PC-3 (cell line): ENCODE measurements around the gene ZNF343. TPM values are rescaled to one million over a fixed set of nuclear protein-coding genes. Genes with fewer than 3 reads are reported as not detected.

Experiments
- ATAC-seq: fragments of 200-7000 bp; cut with Tn5 transposase; 2 replicates; pipeline ENCODE4 v1.9.1; 2020; ENCODE audit warnings: mild to moderate bottlenecking, moderate library complexity
- BruUV-seq: library from RNA; stranded (reverse); fragments of 400-500 nt; replicated peaks from 2 replicates; lab custom pipeline; 2021; lab: Mats Ljungman, UMichigan
- CTCF ChIA-PET: fragments of 300-600 bp; sonication (Branson Sonifier 250); formaldehyde crosslinking; loops from one replicate; lab custom pipeline; 2022; ENCODE audit warnings: antibody characterized with exemption; lab: Charles Lee
- POLR2A ChIA-PET: fragments of 300-600 bp; sonication (Branson Sonifier 250); formaldehyde crosslinking; loops from one replicate; lab custom pipeline; 2022; ENCODE audit warnings: antibody characterized with exemption; ENCODE audit not compliant: unreplicated experiment; lab: Charles Lee
- DNase-seq: peaks from one replicate; pipeline ENCODE4 v3.0.0-alpha.2; 2015
- H2AFZ ChIP-seq: fragments of 300-600 bp; sonication (generic); 2 replicates; pipeline ENCODE4 v1.6.0; 2016; ENCODE audit warnings: antibody characterized with exemption, low read length
- H3F3A ChIP-seq: fragments of 300-600 bp; sonication (generic); one replicate; pipeline ENCODE4 v1.6.0; 2017; ENCODE audit warnings: antibody characterized with exemption, low read length, control low read depth, mild to moderate bottlenecking; ENCODE audit not compliant: unreplicated experiment
- H3K27ac ChIP-seq: fragments of 300-600 bp; sonication (generic); 2 replicates; pipeline ENCODE4 v1.5.1; 2016; ENCODE audit warnings: mild to moderate bottlenecking, low read length
- H3K27me3 ChIP-seq: fragments of 300-600 bp; sonication (generic); 2 replicates; pipeline ENCODE4 v1.6.1; 2016; ENCODE audit warnings: low read length, mixed read lengths
- H3K36me3 ChIP-seq: fragments of 300-600 bp; sonication (generic); 2 replicates; pipeline ENCODE4 v1.6.1; 2016; ENCODE audit warnings: low read depth, mixed run types, low read length, mixed read lengths
- H3K4me1 ChIP-seq: fragments of 300-600 bp; sonication (generic); 2 replicates; pipeline ENCODE4 v1.5.1; 2016; ENCODE audit warnings: low read length; ENCODE audit not compliant: insufficient read depth
- H3K4me2 ChIP-seq: fragments of 300-600 bp; sonication (generic); 2 replicates; pipeline ENCODE4 v1.6.0; 2016; ENCODE audit warnings: low read length
- H3K4me3 ChIP-seq: fragments of 300-600 bp; sonication (generic); 2 replicates; pipeline ENCODE4 v1.5.1; 2016; ENCODE audit warnings: mild to moderate bottlenecking, low read length, mixed read lengths
- H3K79me2 ChIP-seq: fragments of 300-600 bp; sonication (generic); 2 replicates; pipeline ENCODE4 v1.6.1; 2017; ENCODE audit warnings: low read length, mixed read lengths
- H3K9ac ChIP-seq: fragments of 300-600 bp; sonication (generic); 2 replicates; pipeline ENCODE4 v1.6.0; 2016; ENCODE audit warnings: mild to moderate bottlenecking, low read length
- H3K9me2 ChIP-seq: fragments of 300-600 bp; sonication (generic); replicated peaks from 2 replicates; pipeline ENCODE4 v1.6.1; 2016; ENCODE audit warnings: mixed run types, low read length, mixed read lengths
- H3K9me3 ChIP-seq: fragments of 300-600 bp; sonication (generic); 2 replicates; pipeline ENCODE4 v1.6.1; 2016; ENCODE audit warnings: low read length, mixed read lengths
- H4K20me1 ChIP-seq: fragments of 300-600 bp; sonication (generic); 2 replicates; pipeline ENCODE4 v1.6.1; 2016; ENCODE audit warnings: low read length, mixed read lengths
- CTCF ChIP-seq: fragments of 300-600 bp; sonication (generic); conservative IDR thresholded peaks from 2 replicates; pipeline ENCODE4 v1.5.1; 2017; ENCODE audit warnings: antibody characterized with exemption, low read depth, mild to moderate bottlenecking, low read length
- EZH2 ChIP-seq: fragments of 300-600 bp; sonication (generic); IDR thresholded peaks from one replicate; pipeline ENCODE4 v1.6.1; 2017; ENCODE audit warnings: antibody characterized with exemption, mild to moderate bottlenecking, low read length; ENCODE audit not compliant: unreplicated experiment
- EZH2phosphoT487 ChIP-seq: fragments of 300-600 bp; sonication (generic); IDR thresholded peaks from 2 replicates; pipeline ENCODE4 v1.6.1; 2018; ENCODE audit warnings: mild to moderate bottlenecking, antibody characterized with exemption, low read length, borderline replicate concordance
- intact Hi-C: fragments of 100-400 bp; cut with micrococcal nuclease; formaldehyde crosslinking; loops from 2 replicates; pipeline ENCODE4 v1.9.0; 2023
- total RNA-seq: library from RNA; depleted of rRNA; stranded (reverse); fragments of >200 nt; gene quantifications from 2 replicates; pipeline ENCODE4 v1.2.3, GENCODE V29; 2014

Gene ZNF343
- total RNA-seq, 1 experiment from 2014 or later = 7.7 TPM

GRCh38 chr20:2521369-2522305 lies 12.9 kb upstream of the ZNF343 start:
- H4K20me1 ChIP-seq = no peaks in the 10 kb centered on the region
- DNase-seq = peak; percentile 63
- H3K27me3 ChIP-seq = no peaks in the 10 kb centered on the region
- peak; percentile 95 for TF ChIP-seq CTCF
- TF ChIP-seq EZH2 = no peak
- TF ChIP-seq EZH2phosphoT487 = no peak
- no peaks in the 10 kb centered on the region for H3K9me2 ChIP-seq
- intact Hi-C loops = loop anchor here (5.0 kb wide), 1 partner anchor 126 kb away; no protein-coding TSS in a partner anchor
- H3K4me2 ChIP-seq = no peak overlapping the region
- BruUV-seq = no TSS peak
- CTCF ChIA-PET = interaction anchor here (0.6 to 1.0 kb wide), 6 partner anchors 9 to 125 kb away, joined by 3 to 4 read pairs (median 3); partner anchors contain the start of genes SNRPB and ZNF343
- POLR2A ChIA-PET = no interaction called here
- no peaks in the 10 kb centered on the region for H3K36me3 ChIP-seq
- H3K27ac ChIP-seq = no peak overlapping the region
- H3K4me1 ChIP-seq = no peaks in the 10 kb centered on the region
- H3K4me3 ChIP-seq = no peak overlapping the region
- H3K9me3 ChIP-seq = no peaks in the 10 kb centered on the region
- peak overlapping the region; percentile 40; the same call in 1 of the 2 replicates for H2AFZ ChIP-seq
- H3K79me2 ChIP-seq = no peaks in the 10 kb centered on the region
- no peak overlapping the region for H3K9ac ChIP-seq
- H3F3A ChIP-seq = no peaks in the 10 kb centered on the region
- no peak for ATAC-seq

- CTCF ChIA-PET = interaction anchor here (1.0 kb wide), 1 partner anchor 51 kb away, joined by 3 read pairs; no protein-coding TSS in a partner anchor
- no TSS peak for BruUV-seq
- H3K4me2 ChIP-seq = no peak overlapping the region
- no peaks in the 10 kb centered on the region for H3K9me3 ChIP-seq
- no peaks in the 10 kb centered on the region for H3F3A ChIP-seq
- no peak overlapping the region for H3K9ac ChIP-seq
- intact Hi-C loops = loop anchor here (5.0 kb wide), 1 partner anchor 127 kb away; no protein-coding TSS in a partner anchor
- TF ChIP-seq CTCF = no peak
- TF ChIP-seq EZH2 = no peak
- TF ChIP-seq EZH2phosphoT487 = no peak
- POLR2A ChIA-PET = no interaction called here
- H3K27me3 ChIP-seq = no peaks in the 10 kb centered on the region
- no peaks in the 10 kb centered on the region for H3K4me1 ChIP-seq
- ATAC-seq (no peak), DNase-seq (no peak)
- H4K20me1 ChIP-seq = no peaks in the 10 kb centered on the region
- H3K4me3 ChIP-seq = no peak overlapping the region
- no peaks in the 10 kb centered on the region for H3K79me2 ChIP-seq
- no peaks in the 10 kb centered on the region for H3K36me3 ChIP-seq
- H2AFZ ChIP-seq = no peak overlapping the region
- H3K9me2 ChIP-seq = no peaks in the 10 kb centered on the region
- H3K27ac ChIP-seq = no peak overlapping the region
Observed at GRCh38 chr20:2520617-2521016, 11.9 kb upstream of the ZNF343 start.
